SU-DHL-6 (cell line): ENCODE results near the gene CENPC.

Experiments used
- CTCF ChIP-seq: fragments of 200-600 bp; sonication (generic); IDR thresholded peaks from one replicate; pipeline ENCODE4 v1.5.1; 2017; ENCODE audit warnings: antibody characterized with exemption, mild to moderate bottlenecking, low read length, moderate library complexity; ENCODE audit not compliant: insufficient read depth, poor library complexity, severe bottlenecking
- EZH2phosphoT487 ChIP-seq: fragments of 200-600 bp; sonication (generic), shearing (Covaris generic); conservative IDR thresholded peaks from 2 replicates; pipeline ENCODE4 v1.6.1; 2018; ENCODE audit warnings: mild to moderate bottlenecking, antibody characterized with exemption, low read length, moderate library complexity, mixed read lengths

GRCh38 chr4:67448621-67449020, 96.7 kb downstream of the CENPC start:
- TF ChIP-seq CTCF: no peak
- no peak for TF ChIP-seq EZH2phosphoT487
